Activated naive CD8-positive, alpha-beta T cell treated with anti-CD3 and anti-CD28 coated beads, Interleukin-2, amount 10 ng/mL, durations not matched to agents 7 days and 5 days (primary cell): Measurements from ENCODE around the gene STIP1. TPM values are rescaled to one million over a fixed set of nuclear protein-coding genes. Genes with fewer than 3 reads are reported as not detected.
A peak's percentile ranks its signal among the peaks of the same experiment; 100 is the strongest.
"Not testable (repeated sequence)": the region's sequence is repeated elsewhere in the genome, so short reads cannot be mapped to it uniquely, and the experiment has no call there.

Experiments
- ATAC-seq: fragments of 150-1000 bp; cut with Tn5 transposase; one replicate; pipeline ENCODE4 v1.10.0; 2021; ENCODE audit warnings: low read depth, moderate library complexity
- POLR2A ChIA-PET: fragments of 350-600 bp; sonication (Branson Sonifier 250); formaldehyde crosslinking; loops from one replicate; lab custom pipeline; 2021; ENCODE audit warnings: antibody characterized with exemption; lab: Charles Lee
- DNase-seq: peaks from one replicate; pipeline ENCODE4 v3.0.0; 2021
- H3K27ac Mint-ChIP-seq: one replicate; pipeline ENCODE4 v1.8.0; 2022; ENCODE audit warnings: mild to moderate bottlenecking, mixed read lengths
- H3K27me3 Mint-ChIP-seq: one replicate; pipeline ENCODE4 v1.8.0; 2022; ENCODE audit warnings: mild to moderate bottlenecking, moderate library complexity, mixed read lengths
- H3K36me3 Mint-ChIP-seq: one replicate; pipeline ENCODE4 v1.8.0; 2021; ENCODE audit warnings: mild to moderate bottlenecking, mixed read lengths
- H3K4me1 Mint-ChIP-seq: one replicate; pipeline ENCODE4 v1.8.0; 2021; ENCODE audit warnings: mixed read lengths
- H3K4me3 Mint-ChIP-seq: one replicate; pipeline ENCODE4 v1.8.0; 2022; ENCODE audit warnings: mild to moderate bottlenecking, moderate library complexity, mixed read lengths
- H3K9me3 Mint-ChIP-seq: one replicate; pipeline ENCODE4 v1.8.0; 2021; ENCODE audit warnings: mixed read lengths
- total RNA-seq, 2 experiments: library from RNA; stranded (reverse); gene quantifications; one replicate each; pipeline ENCODE4 v1.2.3, GENCODE V29; 2021

STIP1 gene
- total RNA-seq, 2 experiments from 2014 or later: 218 to 219 TPM

GRCh38 chr11:64150481-64151239, 35.3 kb upstream of the STIP1 start:
- no peak for ATAC-seq
- H3K27ac Mint-ChIP-seq: no peak overlapping the region
- H3K4me3 Mint-ChIP-seq: no peak overlapping the region

GRCh38 chr11:64151337-64151736, 34.6 kb upstream of the STIP1 start:
- peaks cover 5% of the 10 kb centered on the region for H3K27me3 Mint-ChIP-seq
- POLR2A ChIA-PET: interaction anchor here (1.4 kb wide), 1 partner anchor 151 kb away, joined by 4 read pairs; no protein-coding TSS in a partner anchor
- no peaks in the 10 kb centered on the region for H3K9me3 Mint-ChIP-seq
- H3K27ac Mint-ChIP-seq: no peak overlapping the region
- H3K4me1 Mint-ChIP-seq: peaks cover 5% of the 10 kb centered on the region
- ATAC-seq (no peak), DNase-seq (no peak)
- H3K4me3 Mint-ChIP-seq: no peak overlapping the region
- no peaks in the 10 kb centered on the region for H3K36me3 Mint-ChIP-seq

More at GRCh38 chr11:64150481-64151239, 35.3 kb upstream of the STIP1 start:
- peaks cover 6% of the 10 kb centered on the region for H3K4me1 Mint-ChIP-seq
- H3K9me3 Mint-ChIP-seq: no peaks in the 10 kb centered on the region
- POLR2A ChIA-PET: interaction anchor here (1.4 kb wide), 1 partner anchor 150 kb away, joined by 4 read pairs; no protein-coding TSS in a partner anchor
- no peaks in the 10 kb centered on the region for H3K36me3 Mint-ChIP-seq
- H3K27me3 Mint-ChIP-seq: peaks cover 5% of the 10 kb centered on the region
- no peak for DNase-seq

- peak; percentile 90 for DNase-seq
- no peaks in the 10 kb centered on the region for H3K9me3 Mint-ChIP-seq
- POLR2A ChIA-PET: interaction anchor here (1.0 kb wide), 1 partner anchor 153 kb away, joined by 4 read pairs; no protein-coding TSS in a partner anchor
- ATAC-seq: peak; percentile 86
- no peak overlapping the region for H3K4me3 Mint-ChIP-seq
- no peak overlapping the region for H3K27ac Mint-ChIP-seq
- H3K27me3 Mint-ChIP-seq: peaks cover 5% of the 10 kb centered on the region
- peaks cover 1% of the 10 kb centered on the region for H3K4me1 Mint-ChIP-seq
- H3K36me3 Mint-ChIP-seq: no peaks in the 10 kb centered on the region
Observed at GRCh38 chr11:64152841-64153691, 32.9 kb upstream of the STIP1 start.

DNA sequence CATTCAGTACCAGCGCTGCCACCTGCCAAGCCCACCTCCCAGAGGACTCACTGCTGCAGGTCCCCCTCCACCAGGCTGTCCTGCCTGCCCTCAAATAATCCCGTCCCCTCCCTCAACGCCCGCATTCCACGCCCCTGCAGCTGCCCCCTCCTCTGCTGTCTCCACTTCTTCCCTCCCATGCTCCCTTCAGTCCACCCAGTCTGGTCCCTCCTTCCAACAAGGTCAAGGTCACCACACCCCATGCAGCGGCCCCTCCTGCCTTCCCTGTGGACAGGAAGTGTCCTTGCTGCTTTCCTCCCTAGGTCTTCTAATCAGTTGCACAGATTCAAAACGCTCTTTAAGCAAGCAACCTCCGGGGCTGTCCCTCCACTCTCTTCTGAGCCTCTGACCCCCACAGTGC, 32.2 kb upstream of the STIP1 start:
- POLR2A ChIA-PET: no interaction called here
- Mint-ChIP-seq H3K36me3 (no peaks in the 10 kb centered on the region), H3K27me3 (peaks cover 5% of the 10 kb centered on the region), H3K4me1 (peaks cover 1% of the 10 kb centered on the region), H3K9me3 (no peaks in the 10 kb centered on the region), H3K27ac (no peak overlapping the region), H3K4me3 (no peak overlapping the region)
- ATAC-seq (no peak), DNase-seq (no peak)

GRCh38 chr11:64156235-64157011, 29.5 kb upstream of the STIP1 start:
- Mint-ChIP-seq H3K36me3 (peaks cover 1% of the 10 kb centered on the region), H3K9me3 (no peaks in the 10 kb centered on the region), H3K4me3 (no peak overlapping the region), H3K27me3 (peaks cover 5% of the 10 kb centered on the region), H3K27ac (no peak overlapping the region), H3K4me1 (peaks cover 3% of the 10 kb centered on the region)
- no peak for DNase-seq
- ATAC-seq: no peak
- POLR2A ChIA-PET: no interaction called here

DNA sequence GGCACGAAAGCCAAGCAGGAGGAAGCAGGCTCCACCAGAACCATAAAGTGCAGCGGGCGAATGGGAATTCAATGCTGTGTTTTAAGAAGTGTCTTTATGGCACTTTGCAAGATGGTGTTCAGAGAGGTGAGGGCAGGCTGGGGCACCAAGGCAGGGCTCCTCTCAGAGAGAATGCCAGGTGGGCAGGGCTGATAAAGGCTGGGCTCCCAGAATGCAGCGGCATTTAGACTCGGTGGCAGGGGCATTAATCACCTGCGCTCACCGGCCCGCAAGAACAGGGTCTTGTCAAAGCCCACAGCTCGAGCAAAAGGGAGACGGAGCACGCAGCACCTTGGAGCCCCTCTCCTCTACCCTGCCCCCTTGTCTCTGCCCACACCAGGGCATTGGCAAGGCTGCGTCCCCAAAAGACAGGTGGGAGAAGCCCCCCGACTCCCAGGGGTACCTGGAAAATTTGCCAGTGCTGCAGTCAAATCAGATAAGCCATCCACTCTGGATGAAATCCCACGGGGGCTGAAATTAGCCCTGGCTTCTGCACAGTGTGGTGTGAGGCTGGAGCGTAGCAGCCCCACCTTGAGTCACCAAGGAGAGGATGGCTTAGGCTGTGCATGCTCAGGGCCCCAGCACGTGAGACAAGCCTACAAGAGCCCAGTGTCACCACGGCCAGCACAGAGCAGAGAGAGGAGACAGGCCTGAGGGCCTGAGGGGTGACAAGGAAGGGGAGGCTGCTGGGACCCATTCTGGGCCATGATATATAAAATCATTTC, 28.2 kb upstream of the STIP1 start:
- DNase-seq: no peak
- no peak for ATAC-seq
- peaks cover 1% of the 10 kb centered on the region for H3K36me3 Mint-ChIP-seq
- peaks cover 5% of the 10 kb centered on the region for H3K27me3 Mint-ChIP-seq
- no peak overlapping the region for H3K27ac Mint-ChIP-seq
- no peaks in the 10 kb centered on the region for H3K9me3 Mint-ChIP-seq
- peaks cover 3% of the 10 kb centered on the region for H3K4me1 Mint-ChIP-seq
- POLR2A ChIA-PET: no interaction called here
- H3K4me3 Mint-ChIP-seq: no peak overlapping the region

- H3K36me3 Mint-ChIP-seq: peaks cover 1% of the 10 kb centered on the region
- ATAC-seq: no peak
Observed at GRCh38 chr11:64161037-64161436, 24.9 kb upstream of the STIP1 start.

DNA sequence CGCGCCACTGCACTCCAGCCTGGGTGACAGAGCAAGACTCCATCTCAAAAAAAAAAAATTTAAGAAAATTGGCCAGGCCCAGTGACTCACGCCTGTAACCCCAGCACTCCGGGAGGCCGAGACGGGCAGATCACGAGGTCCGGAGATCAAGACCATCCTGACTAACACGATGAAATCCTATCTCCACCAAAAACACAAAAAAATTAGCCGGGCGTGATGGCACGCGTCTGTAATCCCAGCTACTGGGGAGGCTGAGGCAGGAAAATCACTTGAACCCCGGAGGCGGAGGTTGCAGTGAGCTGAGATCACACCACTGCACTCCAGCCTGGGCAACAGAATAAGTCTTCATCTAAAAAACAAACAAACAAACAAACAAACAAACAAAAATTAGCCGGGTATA, 23.2 kb upstream of the STIP1 start:
- POLR2A ChIA-PET: interaction anchor here (1.1 kb wide), 1 partner anchor 163 kb away, joined by 3 read pairs; no protein-coding TSS in a partner anchor
- not testable (repeated sequence) for H3K27me3 Mint-ChIP-seq, DNase-seq, H3K36me3 Mint-ChIP-seq, ATAC-seq, H3K9me3 Mint-ChIP-seq, H3K4me3 Mint-ChIP-seq, H3K4me1 Mint-ChIP-seq, H3K27ac Mint-ChIP-seq

More at GRCh38 chr11:64161037-64161436, 24.9 kb upstream of the STIP1 start:
- no peaks in the 10 kb centered on the region for H3K9me3 Mint-ChIP-seq
- no peak for DNase-seq
- H3K4me1 Mint-ChIP-seq: peaks cover 4% of the 10 kb centered on the region
- H3K27ac Mint-ChIP-seq: no peak overlapping the region
- H3K4me3 Mint-ChIP-seq: no peak overlapping the region
- H3K27me3 Mint-ChIP-seq: no peaks in the 10 kb centered on the region
- POLR2A ChIA-PET: no interaction called here

- POLR2A ChIA-PET: interaction anchor here (4.0 kb wide), 1 partner anchor 22 kb away, joined by 44 read pairs; the partner anchor contains the start of gene STIP1
- H3K4me1 Mint-ChIP-seq: peaks cover 7% of the 10 kb centered on the region
Observed at GRCh38 chr11:64163951-64164350, 22.0 kb upstream of the STIP1 start.

DNA sequence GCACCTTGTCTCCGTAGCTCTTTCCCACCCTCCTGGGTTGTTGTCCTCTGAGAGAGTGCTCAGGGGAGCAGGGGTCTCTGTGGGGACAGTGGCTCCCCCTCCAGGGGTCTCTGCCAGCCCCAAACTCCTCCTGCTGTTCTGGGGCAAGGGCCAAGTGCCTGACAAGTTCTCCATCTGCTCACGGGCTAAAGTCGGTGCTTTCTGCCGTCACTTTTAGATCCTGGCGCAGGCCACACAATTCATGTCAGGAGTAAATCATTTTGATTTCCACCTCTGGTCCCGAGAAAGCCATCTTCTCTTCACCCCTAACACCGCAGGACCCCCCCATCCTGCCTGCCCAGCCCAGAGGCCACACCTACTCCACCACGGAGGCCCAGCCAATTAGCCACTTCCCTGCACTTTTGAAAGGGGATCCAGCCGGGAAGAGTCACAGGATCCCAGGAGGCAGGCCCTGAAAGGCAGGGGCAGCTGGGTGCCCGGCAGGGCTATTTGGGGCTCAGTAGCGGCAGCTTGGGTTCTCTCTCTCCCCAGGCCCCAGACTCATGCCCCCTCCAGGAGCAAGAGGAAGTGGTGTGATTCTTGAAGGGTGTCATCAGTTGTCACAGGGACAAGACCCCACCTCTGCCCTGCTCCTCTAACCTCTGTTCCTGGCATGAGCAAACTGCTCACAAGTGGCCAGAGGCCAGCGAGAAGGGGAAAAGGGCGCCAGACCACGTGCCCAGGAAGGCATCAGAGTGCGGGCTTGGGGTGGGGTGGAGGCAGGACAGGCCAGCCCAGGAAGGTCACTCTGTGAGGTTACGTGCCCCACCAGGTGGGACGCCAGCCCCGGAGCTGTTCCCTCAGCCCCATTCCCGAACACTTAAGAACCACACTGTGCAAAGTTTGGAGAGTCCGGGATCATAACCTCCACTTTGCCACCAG, 21.3 kb upstream of the STIP1 start:
- DNase-seq: no peak
- POLR2A ChIA-PET: interaction anchor here (4.0 kb wide), 1 partner anchor 21 kb away, joined by 44 read pairs; the partner anchor contains the start of gene STIP1
- peaks cover 1% of the 10 kb centered on the region for H3K36me3 Mint-ChIP-seq
- H3K9me3 Mint-ChIP-seq: no peaks in the 10 kb centered on the region
- ATAC-seq: no peak
- H3K4me3 Mint-ChIP-seq: peak overlapping the region; percentile 84
- peaks cover 7% of the 10 kb centered on the region for H3K4me1 Mint-ChIP-seq
- H3K27me3 Mint-ChIP-seq: no peaks in the 10 kb centered on the region
- peak overlapping the region; percentile 78 for H3K27ac Mint-ChIP-seq

More at GRCh38 chr11:64163951-64164350, 22.0 kb upstream of the STIP1 start:
- Mint-ChIP-seq H3K27me3 (no peaks in the 10 kb centered on the region), H3K4me3 (no peak overlapping the region), H3K9me3 (no peaks in the 10 kb centered on the region), H3K36me3 (peaks cover 1% of the 10 kb centered on the region), H3K27ac (no peak overlapping the region)
- DNase-seq (no peak), ATAC-seq (no peak)

- DNase-seq (no peak), ATAC-seq (peak; percentile 13)
- peak overlapping the region; percentile 84 for H3K4me3 Mint-ChIP-seq
- peaks cover 1% of the 10 kb centered on the region for H3K36me3 Mint-ChIP-seq
- POLR2A ChIA-PET: interaction anchor here (4.0 kb wide), 1 partner anchor 20 kb away, joined by 44 read pairs; the partner anchor contains the start of gene STIP1
- peaks cover 7% of the 10 kb centered on the region for H3K4me1 Mint-ChIP-seq
- H3K27me3 Mint-ChIP-seq: no peaks in the 10 kb centered on the region
- no peaks in the 10 kb centered on the region for H3K9me3 Mint-ChIP-seq
- no peak overlapping the region for H3K27ac Mint-ChIP-seq
Observed at GRCh38 chr11:64165481-64165841, 20.5 kb upstream of the STIP1 start.
